GM21526 (cell line): Measurements from ENCODE around the gene LAMC3.

ENCODE experiments used
- ATAC-seq: cut with Tn5 transposase; IDR thresholded peaks from one replicate; pipeline ENCODE4 v1.9.1; 2021; ENCODE audit warnings: moderate library complexity; ENCODE audit not compliant: unreplicated experiment, low FRiP score

The LAMC3 gene

DNA sequence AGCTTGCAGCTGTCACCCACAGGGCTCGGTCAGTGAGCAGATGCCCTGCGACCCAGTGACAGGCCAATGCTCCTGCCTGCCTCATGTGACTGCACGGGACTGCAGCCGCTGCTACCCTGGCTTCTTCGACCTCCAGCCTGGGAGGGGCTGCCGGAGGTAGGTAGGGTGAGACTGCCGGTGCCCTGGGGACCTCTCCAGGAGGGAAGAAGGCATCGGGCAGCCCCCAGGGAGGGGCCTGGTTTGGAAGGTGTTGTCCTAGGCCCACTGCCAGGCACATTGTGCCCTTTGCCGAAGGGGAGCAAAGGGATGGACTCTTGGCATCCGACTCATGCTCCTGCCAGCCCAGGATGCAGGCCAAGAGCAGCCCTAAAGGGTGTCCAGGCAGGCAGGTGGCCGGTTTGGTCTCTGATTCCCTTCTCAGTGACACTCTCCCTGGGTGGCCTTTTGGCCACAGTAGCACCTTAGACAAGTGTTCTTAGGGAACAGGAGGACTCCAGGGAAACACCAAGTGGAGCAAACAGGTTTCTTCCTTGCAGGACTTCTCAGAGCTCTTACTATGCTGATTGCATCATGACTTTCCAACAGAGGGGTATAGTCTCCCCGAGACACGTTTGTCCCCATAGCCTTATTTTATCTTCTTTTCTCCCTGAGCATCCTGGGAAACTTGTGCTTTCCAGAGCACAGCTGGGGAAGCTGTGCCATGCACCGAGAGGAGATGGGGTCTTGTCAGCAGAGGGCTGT, 59.3 kb downstream of the LAMC3 start:
- no peak for ATAC-seq

DNA sequence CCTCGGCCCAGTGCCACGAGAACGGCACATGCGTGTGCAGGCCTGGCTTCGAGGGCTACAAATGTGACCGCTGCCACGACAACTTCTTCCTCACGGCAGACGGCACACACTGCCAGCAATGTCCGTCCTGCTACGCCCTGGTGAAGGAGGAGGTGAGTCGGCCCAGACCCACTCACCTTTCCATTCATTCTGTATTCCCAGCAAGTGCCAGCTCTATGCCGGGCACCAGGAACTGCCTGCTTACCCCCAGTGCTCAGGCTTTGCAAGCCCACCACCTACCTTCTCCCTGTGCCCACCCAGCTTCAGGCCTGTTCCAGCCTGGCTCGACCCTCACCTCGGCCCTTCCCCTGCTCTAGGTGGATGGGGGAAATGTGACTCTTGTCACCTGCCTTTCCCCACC, 60.7 kb downstream of the LAMC3 start:
- no peak for ATAC-seq

DNA sequence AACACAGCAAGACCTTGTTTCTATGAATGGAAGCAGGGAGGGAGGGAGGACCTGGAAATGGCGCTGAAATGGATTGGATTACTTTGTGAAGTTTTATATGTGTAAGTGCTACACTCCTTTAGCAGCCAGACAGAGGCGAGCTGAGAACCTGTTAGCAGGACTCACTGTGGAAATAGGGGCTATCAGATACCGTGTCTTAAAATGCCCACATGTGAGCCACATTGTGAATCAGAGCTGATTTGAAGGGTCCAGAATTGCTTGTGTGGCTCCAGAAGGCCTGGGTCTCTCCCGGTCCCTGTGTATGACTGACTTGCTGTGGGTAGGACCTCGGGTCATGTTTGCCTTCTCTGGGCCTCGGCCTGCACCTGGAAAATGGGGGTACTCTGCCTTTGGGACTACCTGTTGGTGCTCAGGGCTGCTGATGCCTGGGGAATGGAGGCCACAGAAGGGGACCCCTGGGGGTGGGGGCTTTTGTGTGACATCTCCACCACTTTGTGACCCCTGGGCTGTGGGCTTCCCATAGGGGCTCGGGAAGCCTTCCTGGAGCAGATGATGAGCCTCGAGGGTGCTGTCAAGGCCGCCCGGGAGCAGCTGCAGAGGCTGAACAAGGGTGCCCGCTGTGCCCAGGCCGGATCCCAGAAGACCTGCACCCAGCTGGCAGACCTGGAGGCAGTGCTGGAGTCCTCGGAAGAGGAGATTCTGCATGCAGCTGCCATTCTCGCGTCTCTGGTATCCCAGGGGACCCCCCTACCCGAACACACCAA, 63.3 kb downstream of the LAMC3 start:
- ATAC-seq, result no peak

DNA sequence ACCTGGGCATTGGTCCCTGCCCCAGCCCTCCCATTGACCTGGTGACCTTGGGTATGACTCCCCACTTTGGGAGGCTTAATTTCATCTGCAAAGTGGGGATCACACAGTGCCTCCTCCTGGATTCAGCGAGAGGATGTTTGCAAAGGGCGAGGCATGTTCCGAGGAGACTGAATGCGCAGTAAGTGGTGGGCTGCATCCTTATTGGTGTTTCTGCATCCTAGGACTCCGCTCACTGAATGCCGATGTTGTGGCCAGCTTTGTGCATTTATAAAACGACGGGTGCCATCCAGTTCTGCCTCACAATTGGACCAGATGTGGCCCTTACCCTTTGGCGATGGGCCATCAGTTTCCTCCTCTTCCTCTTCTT, 63.9 kb downstream of the LAMC3 start:
- ATAC-seq, result no peak

DNA sequence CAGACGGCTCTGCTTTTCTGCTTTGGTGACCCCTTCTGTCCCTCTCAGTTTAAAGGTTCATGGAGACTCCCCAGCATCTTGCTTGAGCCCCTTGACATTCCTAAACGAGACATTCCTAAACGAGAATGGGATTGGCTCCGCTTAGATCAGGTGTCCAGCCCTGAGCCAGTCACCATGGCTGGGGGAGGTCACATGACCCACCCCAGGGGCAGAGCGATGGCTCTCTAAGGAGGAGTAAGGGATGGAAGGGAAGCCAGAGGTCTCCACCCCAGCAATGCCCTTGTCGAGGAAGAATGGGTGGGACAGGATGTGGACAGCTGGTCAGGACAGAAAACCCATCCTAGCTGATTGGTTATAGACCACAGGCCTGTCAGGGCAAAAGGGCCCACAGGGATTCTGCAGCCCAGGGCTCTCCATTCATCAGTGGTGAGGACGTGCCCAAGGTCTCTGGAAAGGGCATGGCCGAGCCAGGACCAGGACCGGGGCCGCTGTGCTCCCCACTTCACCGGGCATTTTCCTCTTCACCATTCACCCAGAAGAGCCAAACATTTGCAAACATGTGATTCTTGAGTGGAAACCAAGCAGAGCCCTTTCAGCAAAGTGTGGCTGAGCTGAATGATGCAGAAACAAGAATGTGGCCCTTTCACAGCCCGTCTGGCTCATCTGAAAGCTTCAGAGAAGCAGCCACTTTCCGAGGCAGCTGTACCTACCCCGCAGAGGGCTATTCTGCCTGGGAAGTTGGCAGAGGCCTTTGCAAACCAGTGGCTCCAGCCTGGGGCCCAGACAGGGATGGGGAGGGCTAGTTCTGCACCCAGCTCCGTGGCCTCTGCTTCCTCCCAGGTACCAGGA, 67.6 kb downstream of the LAMC3 start:
- ATAC-seq, result no peak

DNA sequence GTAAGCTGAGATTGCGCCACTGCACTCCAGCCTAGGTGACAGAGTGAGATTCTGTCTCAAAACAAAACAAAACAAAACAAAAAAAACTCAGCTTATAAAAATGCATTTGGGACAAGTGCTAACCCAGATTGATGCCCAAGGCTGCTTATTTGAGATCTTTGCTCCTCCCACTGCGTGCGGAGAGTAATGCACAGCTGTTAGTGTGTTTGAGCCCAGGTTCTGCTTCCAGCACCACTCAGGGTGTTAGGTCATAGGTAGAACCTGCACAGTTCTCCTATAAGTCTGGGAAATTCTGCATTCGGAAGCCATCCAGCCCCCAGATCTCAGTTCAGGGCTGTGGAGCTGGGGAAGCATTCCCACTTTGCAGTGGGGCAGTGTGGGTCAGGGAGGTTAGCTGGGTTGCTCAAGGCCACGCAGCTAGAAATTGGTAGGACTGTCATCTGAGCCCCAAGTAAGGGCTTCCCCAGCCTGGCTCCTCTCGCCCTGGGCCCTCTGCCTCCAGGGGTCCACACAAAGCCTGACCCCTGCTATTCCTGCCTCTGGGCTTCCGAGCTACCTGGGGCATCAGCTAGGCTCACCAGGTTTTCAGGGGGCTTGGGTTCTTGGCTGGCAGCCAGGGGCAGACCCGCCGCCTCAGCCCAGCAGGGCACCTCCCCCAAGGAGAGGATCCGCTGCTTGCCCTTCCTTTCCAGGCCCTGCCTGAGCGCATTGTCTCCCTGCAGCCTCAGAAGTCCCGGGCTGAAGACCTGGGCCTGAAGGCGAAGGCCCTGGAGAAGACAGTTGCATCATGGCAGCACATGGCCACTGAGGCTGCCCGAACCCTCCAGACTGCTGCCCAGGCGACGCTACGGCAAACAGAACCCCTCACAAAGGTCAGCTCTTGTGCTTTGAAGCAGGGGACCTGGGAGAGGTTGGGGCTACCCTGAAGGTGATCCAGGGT, 69.7 kb downstream of the LAMC3 start:
- ATAC-seq, result no peak

DNA sequence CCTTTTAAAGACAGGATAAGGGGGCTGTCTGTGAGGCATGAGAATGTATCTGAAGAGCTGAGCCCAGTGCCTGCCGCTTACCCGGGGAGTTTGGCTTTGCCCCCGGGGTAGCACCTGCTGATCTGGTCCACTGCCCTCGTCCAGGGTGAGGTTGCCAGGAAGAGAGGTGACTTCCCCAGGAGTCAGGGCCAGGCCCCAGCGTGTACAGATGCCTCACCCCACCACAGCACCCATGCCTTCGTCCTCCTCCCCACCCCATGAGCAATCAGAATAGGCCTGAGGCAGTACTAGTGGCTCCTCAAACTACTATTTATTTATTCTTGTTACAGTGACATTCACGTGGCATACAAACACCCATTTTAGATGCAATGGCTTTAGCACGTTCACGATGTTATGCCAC, 71.6 kb downstream of the LAMC3 start:
- ATAC-seq, result no peak

DNA sequence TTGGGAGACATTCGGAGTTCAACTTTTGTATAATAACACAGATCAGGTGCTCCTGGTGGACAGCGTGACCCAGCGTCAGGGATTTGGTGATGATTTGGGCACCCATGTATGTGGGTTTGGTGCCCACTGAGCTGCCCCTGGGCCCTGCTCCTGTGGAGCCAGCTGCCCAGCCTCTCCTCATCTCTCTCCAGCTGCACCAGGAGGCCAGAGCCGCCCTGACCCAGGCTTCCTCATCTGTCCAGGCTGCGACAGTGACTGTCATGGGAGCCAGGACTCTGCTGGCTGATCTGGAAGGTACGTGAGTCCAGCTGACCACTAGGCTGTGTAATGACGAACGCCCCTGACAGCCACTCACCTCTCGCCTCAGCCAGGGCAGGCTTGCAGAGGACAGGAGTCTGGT, 72.9 kb downstream of the LAMC3 start:
- ATAC-seq, result no peak

DNA sequence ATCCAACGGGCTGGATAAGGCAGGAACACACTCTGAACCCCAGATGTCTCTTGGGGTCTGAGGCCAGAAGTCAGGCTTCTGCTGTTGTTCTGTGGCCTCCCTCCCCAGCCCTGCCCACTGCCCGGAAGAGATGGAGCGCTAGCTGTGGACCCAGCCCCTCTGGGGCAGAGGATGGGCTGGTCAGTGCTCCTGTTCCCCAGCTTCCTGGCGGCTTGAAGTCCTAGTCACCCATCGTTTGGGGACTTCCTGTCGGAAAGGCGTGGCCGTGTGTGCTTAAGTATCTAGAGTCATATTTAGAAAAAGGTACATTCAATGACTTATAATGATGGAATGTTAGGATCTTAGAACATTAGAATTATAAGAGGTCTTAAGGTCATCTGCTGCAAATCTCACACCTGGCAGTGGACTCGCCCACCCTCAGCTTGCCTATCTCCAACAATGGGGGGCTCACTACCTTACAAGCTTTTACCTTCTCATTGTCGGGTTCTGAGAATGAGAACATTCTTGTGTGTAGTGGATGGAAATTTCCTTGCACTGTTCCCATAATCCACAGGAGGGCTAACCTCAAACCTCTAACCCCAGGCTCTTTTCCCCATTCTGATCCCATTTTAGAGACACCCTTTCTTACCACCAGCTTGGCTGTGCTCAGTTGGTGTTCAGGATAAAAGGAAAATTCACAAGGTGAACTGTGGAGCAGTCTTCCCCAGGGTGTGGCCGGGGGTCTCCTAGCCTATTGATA, 74.0 kb downstream of the LAMC3 start:
- ATAC-seq, result no peak

DNA sequence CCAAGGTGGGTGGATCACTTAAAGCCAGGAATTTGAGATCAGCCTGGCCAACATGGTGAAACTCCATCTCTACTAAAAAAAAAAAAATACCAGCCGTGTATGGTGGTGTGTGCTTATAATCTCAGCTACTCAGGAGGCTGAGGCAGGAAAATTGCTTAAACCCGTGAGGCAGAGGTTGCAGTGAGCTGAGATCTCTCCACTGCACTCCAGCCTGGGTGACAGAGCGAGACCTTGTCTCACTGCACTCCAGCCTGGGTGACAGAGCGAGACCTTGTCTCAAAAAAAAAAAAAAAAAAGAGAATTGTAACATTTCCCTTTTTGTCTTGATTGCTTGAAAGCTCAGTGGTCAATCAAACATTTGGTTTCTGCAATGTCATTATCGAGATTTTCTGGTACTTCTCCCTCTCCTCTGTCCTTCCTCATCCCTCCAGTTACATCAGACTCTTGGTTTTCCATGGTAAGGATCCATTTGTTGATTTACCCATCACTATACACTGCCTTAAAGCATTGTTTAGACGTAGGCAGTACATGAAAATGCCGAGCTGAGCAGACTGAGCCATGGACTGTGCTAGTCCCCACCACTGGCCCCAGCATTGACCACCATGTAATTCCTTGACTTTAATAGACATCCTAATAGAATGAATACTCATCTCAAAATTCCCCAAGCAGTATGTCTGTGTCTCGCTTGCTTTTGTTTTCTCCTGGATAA, 75.8 kb downstream of the LAMC3 start:
- no peak for ATAC-seq

DNA sequence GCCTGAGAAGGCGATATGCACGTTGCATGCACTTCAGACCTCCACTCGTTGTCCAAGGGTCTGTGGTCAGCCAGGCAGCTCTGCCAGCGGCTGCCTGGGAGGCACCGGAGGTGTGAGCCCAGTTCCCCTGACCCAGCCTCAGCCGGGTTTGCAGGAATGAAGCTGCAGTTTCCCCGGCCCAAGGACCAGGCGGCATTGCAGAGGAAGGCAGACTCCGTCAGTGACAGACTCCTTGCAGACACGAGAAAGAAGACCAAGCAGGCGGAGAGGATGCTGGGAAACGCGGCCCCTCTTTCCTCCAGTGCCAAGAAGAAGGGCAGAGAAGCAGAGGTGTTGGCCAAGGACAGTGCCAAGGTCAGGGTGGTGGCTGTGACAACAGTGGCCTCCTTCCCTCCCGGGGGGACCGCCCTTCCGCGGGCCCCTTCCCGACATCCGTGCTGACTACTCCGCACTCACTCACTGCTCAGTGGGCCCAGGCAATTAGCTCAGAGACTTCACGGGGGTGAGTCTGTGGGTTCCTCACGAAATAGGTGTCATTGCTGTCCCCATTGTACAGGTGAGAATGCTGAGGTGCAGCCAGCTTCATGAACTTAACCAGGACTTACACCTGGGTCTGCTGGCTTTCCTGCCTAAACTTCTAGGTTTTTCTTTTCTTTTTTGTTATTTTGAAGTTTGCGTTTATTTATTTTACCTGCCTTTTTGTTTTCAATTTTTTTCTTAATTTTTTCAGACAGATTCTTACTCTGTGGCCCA, 76.6 kb downstream of the LAMC3 start:
- ATAC-seq, result no peak

DNA sequence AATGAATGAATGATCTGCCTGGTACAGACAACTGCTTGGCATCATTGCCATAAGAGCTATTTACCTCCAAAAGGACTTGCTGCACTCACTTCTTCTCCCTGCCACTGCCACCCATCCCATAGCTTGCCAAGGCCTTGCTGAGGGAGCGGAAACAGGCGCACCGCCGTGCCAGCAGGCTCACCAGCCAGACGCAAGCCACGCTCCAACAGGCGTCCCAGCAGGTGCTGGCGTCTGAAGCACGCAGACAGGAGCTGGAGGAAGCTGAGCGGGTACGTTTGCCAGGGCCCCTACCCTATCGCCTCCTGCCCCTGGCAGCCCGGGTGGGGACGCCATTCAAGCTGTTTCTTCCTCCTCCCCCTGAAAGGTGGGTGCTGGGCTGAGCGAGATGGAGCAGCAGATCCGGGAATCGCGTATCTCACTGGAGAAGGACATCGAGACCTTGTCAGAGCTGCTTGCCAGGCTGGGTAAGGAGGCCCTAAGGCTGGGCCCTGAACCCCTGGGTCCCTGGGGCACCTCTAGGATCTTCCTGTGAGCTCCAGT, 78.5 kb downstream of the LAMC3 start:
- no peak for ATAC-seq

DNA sequence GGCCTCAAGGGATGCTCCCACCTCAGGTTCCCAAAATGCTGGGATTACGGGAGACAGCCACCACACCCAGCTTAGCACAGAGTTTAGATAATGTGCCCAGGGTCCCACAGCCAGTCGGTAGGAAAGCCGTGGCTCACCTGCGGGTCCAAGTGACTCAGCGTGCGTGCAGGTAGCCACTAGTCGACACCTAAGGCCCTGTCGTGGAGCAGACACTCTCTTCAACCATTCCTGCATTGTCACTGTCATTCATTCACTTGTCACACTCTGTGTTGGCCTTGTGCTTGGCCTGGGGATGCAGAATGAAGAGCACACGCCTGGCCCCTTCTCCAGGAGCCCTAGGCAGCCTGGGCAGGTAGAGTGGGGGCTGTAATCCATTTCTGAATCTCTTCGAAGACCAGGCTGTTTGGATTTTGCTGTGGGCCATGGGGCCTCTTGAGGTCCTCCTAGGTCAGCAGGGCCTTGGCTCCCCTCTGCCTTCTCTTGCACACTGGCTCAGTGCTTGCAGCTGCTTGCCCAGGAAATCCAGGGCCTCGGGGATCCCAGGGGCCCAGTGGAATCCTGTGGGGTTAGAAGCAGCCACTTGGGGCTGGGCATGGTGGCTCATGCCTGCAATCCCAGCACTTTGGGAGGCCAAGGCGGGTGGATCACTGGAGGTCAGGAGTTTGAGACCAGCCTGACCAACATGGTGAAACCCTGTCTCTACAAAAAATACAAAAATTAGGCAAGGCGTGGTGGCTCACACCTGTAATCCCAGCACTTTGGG, 81.2 kb downstream of the LAMC3 start:
- ATAC-seq, result no peak

DNA sequence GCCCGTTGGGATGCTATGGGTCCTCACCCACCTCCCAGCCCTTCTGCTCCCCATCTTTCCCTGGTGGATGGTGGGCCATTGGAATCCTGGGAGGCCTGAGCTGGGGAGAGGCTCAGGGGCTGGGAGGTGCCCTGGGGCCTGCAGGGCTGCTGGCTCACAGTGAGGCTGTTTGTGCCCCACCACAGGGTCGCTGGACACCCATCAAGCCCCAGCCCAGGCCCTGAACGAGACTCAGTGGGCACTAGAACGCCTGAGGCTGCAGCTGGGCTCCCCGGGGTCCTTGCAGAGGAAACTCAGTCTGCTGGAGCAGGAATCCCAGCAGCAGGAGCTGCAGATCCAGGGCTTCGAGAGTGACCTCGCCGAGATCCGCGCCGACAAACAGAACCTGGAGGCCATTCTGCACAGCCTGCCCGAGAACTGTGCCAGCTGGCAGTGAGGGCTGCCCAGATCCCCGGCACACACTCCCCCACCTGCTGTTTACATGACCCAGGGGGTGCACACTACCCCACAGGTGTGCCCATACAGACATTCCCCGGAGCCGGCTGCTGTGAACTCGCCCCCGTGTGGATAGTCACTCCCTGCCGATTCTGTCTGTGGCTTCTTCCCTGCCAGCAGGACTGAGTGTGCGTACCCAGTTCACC, 82.5 kb downstream of the LAMC3 start:
- no peak for ATAC-seq

DNA sequence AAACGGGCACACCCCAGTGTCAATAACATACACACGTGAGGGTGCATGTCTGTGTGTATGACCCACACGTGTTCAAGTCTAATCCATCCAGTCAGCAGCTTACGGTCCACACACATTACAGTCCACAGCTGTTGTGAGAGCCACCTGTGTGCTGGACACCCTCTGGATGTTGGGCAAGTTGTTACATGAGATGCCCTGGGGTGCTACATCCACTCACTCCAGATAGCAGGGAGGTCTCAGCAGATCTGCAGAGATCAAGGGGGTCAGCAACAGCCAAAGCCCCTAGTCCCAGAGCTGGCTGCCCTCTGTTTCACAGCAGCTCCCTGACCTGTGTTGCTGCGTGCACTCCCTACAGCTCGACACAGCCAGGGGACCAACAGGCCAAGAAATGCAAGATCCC, 83.1 kb downstream of the LAMC3 start:
- ATAC-seq, result no peak

DNA sequence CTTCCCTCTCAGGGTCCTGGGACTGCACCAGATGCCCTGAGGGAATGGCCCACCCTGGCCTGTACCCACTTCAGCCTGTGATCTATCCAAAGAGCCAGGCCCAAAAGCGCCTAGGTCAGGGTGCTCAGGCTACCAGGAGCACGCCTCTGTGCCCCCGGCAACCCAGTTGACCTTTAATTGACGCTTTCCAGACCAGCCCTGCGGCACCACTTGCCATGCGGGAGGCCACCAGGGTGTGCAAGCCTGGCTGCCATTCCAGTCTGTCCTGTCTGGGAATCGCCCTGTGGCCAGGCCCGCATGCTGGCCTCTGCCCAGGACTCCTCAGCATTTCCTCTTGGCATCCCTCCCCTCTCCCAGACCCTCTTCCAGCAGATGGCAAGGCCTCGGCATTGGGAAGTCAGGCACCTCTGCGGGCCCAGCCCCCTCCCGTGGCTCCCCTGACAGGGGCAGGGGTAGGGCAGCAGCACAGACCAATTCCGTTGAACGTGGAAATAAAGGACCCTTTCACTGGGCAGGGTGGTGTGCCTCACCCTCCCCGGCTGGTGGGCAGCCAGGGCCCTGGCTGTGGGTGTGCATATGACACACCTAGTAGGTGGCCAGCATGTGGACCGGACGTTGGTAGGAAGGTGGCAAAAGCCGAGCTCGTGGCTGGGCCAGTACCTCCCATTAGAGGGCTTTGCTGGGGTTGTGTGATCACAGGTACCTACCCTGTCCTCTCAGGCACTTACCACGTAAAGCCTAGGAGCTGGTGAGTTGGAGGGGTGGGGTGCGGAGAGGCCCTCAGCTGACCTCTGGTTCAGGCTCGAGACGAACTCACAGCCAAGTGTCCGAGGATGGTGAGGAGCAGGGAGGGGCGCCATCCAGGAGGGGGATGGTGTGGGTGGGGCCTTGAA, 83.8 kb downstream of the LAMC3 start:
- no peak for ATAC-seq
